WERI-Rb-1 (cell line): Measurements from ENCODE around the gene TUBA3D.
A peak's percentile ranks its signal among the peaks of the same experiment; 100 is the strongest.
"Not testable (repeated sequence)": the region's sequence is repeated elsewhere in the genome, so short reads cannot be mapped to it uniquely, and the experiment has no call there.

Experiments used
- DNase-seq: peaks from one replicate; pipeline ENCODE4 v3.0.0-alpha.2; 2020
- H3K27ac ChIP-seq: fragments of 250-450 bp; sonication (Bioruptor Pico); 2 replicates; pipeline ENCODE4 v1.5.1; 2020; ENCODE audit warnings: mild to moderate bottlenecking, moderate library complexity
- H3K27me3 ChIP-seq: fragments of 250-450 bp; sonication (Bioruptor Pico); 2 replicates; pipeline ENCODE4 v1.5.1; 2021; ENCODE audit warnings: mild to moderate bottlenecking, low read depth, moderate library complexity; ENCODE audit not compliant: insufficient read depth, severe bottlenecking
- H3K36me3 ChIP-seq: fragments of 250-450 bp; sonication (Bioruptor Pico); 2 replicates; pipeline ENCODE4 v1.5.1; 2020; ENCODE audit warnings: mild to moderate bottlenecking, moderate library complexity
- H3K4me3 ChIP-seq: 2 replicates; pipeline ENCODE4 v1.5.1; 2011; ENCODE audit warnings: low read depth, mild to moderate bottlenecking, control low read depth, low read length
- H3K9me3 ChIP-seq: fragments of 250-450 bp; sonication (Bioruptor Pico); 2 replicates; pipeline ENCODE4 v1.5.1; 2021; ENCODE audit warnings: mild to moderate bottlenecking, moderate library complexity; ENCODE audit not compliant: severe bottlenecking
- TF ChIP-seq, protein P1 (sequence below): IDR thresholded peaks from 2 replicates; pipeline ENCODE4 v1.5.1; 2011; ENCODE audit warnings: low read depth, mild to moderate bottlenecking, control low read depth, inconsistent platforms, low read length

TUBA3D gene

DNA sequence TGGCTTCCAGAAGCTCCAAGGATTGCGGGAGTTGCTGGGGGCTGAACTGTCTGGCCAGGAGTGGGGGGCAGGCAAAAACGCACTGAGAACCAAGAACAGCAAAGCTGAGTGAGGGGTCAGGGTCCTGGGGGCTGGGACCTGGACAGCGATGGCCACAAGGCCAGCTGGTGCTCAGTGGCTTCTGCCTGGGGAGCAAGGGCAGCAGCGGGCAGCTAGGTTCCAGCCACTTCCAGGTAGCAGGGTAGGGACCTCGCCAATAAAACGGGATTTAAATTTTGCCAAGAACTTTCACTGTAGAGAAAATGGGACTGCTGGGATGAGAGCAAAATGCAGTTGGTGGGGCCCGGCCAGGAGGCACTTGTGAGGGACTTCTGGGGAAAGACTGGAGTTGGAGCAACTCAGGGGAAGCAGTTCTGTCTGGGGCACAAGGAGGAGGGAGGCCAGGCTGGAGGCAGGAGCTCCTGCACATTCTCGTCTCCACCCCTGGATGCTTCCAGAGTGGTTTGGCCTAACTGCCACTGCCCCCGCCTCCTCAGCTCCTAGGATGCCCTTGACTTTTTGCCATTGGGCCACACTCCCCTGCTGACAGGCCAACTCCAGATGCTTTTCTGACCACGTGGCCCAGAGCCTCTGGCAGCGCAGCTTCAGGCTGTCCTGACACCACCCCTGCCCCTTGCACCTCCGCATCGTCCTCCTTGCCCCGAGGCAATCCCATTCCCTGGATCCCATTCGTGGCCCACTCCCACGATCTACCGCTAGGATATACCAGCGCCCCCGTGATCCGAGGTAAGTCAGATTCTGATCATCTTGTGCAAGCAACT is 46.3 kb downstream of the TUBA3D start:
- H3K4me3 ChIP-seq: no peak overlapping the region
- DNase-seq: no peak
- H3K27me3 ChIP-seq: no peaks in the 10 kb centered on the region
- H3K27ac ChIP-seq: no peak overlapping the region
- H3K36me3 ChIP-seq: no peaks in the 10 kb centered on the region
- H3K9me3 ChIP-seq: no peaks in the 10 kb centered on the region
- TF ChIP-seq, protein P1, sequence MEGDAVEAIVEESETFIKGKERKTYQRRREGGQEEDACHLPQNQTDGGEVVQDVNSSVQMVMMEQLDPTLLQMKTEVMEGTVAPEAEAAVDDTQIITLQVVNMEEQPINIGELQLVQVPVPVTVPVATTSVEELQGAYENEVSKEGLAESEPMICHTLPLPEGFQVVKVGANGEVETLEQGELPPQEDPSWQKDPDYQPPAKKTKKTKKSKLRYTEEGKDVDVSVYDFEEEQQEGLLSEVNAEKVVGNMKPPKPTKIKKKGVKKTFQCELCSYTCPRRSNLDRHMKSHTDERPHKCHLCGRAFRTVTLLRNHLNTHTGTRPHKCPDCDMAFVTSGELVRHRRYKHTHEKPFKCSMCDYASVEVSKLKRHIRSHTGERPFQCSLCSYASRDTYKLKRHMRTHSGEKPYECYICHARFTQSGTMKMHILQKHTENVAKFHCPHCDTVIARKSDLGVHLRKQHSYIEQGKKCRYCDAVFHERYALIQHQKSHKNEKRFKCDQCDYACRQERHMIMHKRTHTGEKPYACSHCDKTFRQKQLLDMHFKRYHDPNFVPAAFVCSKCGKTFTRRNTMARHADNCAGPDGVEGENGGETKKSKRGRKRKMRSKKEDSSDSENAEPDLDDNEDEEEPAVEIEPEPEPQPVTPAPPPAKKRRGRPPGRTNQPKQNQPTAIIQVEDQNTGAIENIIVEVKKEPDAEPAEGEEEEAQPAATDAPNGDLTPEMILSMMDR: no peak

DNA sequence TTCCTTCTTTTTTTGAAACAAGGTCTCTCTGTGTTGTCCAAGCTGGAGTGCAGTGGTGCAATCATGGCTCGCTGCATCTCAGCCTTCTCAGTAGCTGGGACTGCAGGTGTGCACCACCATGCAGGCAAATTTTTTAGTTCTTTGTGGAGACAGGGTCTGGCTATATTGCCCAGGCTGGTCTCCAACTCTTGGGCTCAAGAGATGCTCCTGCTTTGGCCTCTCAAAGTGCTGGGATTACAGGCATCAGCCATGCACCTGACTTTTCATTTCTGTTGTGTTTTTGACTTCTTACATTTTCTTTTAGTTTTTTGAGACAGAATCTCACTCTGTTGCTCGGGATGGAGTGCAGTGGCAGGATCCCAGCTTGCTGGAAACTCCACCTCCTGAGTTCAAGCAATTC is 49.3 kb downstream of the TUBA3D start:
- H3K36me3 ChIP-seq, H3K27me3 ChIP-seq: not testable (repeated sequence)

DNA sequence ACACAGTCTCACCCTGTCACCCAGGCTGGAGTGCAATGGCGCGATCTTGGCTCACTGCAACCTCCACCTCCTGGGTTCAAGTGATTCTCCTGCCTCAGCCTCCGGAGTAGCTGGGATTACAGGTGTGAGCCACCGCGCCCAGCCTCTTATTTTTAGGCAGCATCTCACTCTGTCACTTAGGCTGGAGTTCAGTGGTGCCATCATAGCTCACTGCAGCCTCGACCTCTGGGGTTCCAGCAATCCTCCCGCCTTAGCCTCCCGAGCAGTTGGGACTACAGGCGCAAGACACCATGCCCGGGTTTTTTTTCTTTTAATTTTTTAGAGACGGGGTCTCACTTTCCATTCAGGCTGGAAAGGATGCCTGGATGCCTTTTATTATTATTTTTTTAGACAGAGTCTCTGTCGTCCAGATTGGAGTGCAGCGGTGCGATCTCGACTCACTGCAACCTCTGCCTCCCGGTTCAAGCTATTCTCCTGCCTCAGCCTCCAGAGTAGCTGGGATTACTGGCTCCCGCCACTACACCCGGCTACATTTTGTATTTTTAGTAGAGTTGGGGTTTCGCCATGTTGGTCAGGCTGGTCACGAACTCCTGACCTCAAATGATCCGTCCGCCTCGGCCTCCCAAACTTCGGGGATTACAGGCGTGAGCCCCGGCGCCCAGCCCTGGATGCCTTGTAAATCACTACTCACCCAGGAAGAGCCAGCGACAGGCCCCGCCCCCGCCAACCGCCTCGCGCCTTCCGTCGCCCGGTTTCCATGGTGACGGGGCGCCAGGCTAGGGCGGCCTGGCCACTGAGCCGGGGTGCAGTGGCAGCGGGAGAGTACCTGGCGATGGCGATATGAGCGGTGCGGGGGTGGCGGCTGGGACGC is 51.4 kb downstream of the TUBA3D start, which contains the start of gene CCDC74A:
CCDC74A (plus strand) TSS at position 758 of the 871 bp plus-strand sequence; CDS start at position 841, 83 bp downstream.
- not testable (repeated sequence) for H3K27me3 ChIP-seq, H3K36me3 ChIP-seq, H3K9me3 ChIP-seq
- Histone ChIP-seq H3K27ac (peak within 1 kb of the TSS; percentile 75), H3K4me3 (peak within 1 kb of the TSS; percentile 45)
- peak; percentile 89 for DNase-seq

More for the DNA sequence above, 49.3 kb downstream of the TUBA3D start:
- H3K9me3 ChIP-seq, DNase-seq, H3K27ac ChIP-seq, H3K4me3 ChIP-seq: not testable (repeated sequence)

DNA sequence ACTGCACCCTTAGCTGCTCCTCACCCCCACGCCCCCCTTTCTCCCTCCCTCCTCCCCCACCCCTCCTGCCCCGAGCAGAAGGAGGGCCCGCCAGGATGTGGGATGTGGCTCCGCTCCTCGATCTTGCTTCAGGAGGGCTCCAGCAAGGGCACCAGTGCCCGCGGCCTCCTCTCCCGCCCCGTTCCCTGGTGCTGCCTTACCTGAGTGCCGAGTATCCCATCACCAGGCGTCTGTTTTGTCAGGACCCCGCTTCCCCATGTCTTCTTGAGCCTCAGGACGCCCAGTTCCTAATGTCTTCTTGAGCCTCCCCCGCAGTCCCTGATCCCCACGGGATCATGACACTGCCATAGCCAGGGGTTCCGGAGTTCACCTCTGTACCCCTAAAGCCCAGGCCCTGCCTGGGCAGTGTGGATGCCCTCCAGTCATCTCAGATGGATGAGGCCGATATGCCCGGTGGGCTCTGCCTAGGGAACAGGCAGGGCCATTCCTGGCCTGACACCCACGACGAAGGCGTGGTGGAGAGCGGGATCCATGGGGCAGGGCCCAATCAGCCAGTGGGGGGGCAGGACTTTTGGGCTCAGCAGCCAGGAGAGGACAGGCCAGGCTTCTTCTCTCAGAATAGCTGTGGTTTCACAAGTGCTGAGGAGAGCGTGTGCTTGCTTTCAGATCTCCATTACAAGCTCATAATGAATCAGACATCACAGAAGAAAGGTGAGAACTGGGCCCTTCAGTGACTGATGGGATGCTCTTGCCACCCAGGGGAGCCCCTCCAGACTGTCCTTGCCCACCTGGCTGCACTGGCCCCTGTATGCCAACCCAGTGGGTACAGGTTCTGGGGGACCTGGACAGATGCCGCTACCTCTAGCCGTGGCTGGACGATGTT is 53.3 kb downstream of the TUBA3D start:
- not testable (repeated sequence) for H3K27ac ChIP-seq

DNA sequence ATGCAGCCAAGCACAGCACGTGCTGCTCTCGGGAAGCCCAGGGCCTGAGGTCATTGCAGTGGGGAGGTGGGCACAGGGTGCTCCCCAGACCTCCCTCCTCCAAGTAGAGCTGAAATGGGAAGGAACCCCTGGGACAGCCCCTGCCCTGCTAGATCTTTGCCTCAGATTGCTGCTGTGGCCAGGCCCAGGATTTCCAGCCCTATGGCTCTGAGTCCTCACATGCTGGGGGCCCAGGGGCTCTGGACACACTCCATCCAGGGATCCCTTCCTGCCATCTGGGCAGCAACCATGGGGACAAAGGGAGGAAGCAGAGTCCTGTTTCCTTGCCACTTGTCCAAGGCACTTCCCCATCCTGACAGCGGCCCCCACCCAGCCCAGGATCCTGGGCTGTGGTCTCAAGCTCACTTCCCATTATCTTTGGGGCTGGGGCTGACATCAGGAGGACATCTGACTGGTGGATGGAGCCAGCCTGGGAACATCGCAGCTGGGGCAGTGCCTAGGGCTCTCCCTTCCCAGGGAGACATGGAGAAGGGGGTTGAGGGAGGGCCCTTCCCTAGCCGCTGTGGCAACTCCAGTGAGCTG is 54.0 kb downstream of the TUBA3D start:
- H3K9me3 ChIP-seq, H3K4me3 ChIP-seq, H3K36me3 ChIP-seq, DNase-seq, H3K27me3 ChIP-seq, H3K27ac ChIP-seq: not testable (repeated sequence)

More for the DNA sequence above, 53.3 kb downstream of the TUBA3D start:
- not testable (repeated sequence) for H3K27me3 ChIP-seq, DNase-seq, H3K36me3 ChIP-seq, H3K9me3 ChIP-seq, H3K4me3 ChIP-seq

DNA sequence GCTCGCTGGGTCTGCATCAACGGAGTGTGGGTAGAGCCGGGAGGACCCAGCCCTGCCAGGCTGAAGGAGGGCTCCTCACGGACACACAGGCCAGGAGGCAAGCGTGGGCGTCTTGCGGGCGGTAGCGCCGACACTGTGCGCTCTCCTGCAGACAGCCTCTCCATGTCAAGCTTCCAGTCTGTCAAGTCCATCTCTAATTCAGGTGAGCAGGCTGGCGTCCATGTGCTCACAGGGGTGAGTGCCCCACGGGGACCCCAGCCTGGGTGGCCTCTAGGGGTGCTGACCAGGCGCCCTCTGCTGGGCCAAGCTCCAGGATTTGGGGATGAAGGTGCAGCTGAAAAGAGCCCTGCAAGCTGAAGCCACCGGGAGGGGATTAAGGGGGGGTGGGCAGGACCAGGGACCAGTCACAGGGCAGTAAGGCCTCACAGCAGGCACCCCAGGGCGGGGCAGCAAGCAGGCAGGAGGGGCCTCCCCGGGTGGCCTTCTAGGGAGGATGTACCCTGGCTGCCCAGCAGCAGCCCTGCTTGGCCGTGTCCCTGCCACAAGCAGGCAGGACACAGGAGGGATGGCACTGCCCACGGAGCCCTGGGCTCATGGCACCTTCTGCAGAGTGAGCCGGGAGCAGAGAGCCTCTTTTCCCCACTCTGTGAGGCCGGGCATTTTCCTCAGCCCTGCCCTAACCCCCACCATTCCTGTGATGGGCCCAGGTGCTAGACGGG is 54.9 kb downstream of the TUBA3D start:
- TF ChIP-seq, protein P1: peak; percentile 28; the same call in 1 of the 2 replicates
- not testable (repeated sequence) for H3K36me3 ChIP-seq, H3K4me3 ChIP-seq, H3K27me3 ChIP-seq, H3K27ac ChIP-seq, H3K9me3 ChIP-seq
- DNase-seq: peak; percentile 67

DNA sequence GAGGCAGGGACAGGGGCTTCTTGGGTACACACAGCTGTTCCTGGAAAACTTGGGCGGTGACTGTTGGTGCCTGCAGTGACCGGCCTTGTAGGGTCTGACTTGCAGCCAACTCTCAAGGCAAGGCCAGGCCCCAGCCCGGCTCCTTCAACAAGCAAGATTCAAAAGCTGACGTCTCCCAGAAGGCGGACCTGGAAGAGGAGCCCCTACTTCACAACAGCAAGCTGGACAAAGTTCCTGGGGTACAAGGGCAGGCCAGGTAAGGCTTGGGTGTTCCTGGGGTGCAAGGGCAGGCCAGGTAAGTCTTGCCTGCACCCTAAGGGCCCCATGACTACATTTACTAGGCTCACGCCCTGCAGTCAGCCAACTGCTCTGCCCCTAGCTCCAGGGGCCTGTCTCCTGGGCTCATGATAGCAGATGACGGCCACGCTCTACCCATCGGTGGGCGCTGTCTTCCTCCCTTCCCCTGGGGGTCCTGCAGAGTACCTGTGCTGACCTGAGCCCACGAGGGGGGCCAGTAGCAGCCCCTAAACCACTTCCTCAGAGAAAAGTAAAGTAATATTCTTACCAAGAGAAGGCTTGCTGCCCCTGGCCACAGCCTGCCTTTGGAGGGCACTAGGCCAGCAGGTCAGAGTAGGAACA is 55.7 kb downstream of the TUBA3D start:
- not testable (repeated sequence) for H3K36me3 ChIP-seq, H3K27me3 ChIP-seq, H3K9me3 ChIP-seq, H3K27ac ChIP-seq, DNase-seq, H3K4me3 ChIP-seq
